ENCODE results near the gene PCARE. TPM values are rescaled to one million over a fixed set of nuclear protein-coding genes. Genes with fewer than 3 reads are reported as not detected.
"Not testable (repeated sequence)": the region's sequence is repeated elsewhere in the genome, so short reads cannot be mapped to it uniquely, and the experiment has no call there.

The PCARE gene
- polyA plus RNA-seq, 1 experiment, result not detected

- ChIA-PET CTCF (no interaction called here), POLR2A (no interaction called here)
- no peak overlapping the region for H3K4me3 ChIP-seq (ENCODE audit: low read depth, low read length)
These were observed 30.4 kb upstream of the PCARE start for GRCh38 chr2:29104688-29105087.

GRCh38 chr2:29100564-29100963 lies 26.2 kb upstream of the PCARE start:
- no peak for DNase-seq (ENCODE audit: low read depth, low spot score)
- Histone ChIP-seq H3K9me3 (ENCODE audit: control insufficient read depth, insufficient read depth, low read length) (no peaks in the 10 kb centered on the region), H3K27ac (ENCODE audit: low read depth, low read length) (no peak overlapping the region), H3K4me3 (ENCODE audit: low read depth, low read length) (no peak overlapping the region), H3K27me3 (ENCODE audit: control insufficient read depth, insufficient read depth, low read length) (peaks cover 2% of the 10 kb centered on the region)
- ChIA-PET CTCF (no interaction called here), POLR2A (no interaction called here)
- TF ChIP-seq CTCF (IDR thresholded peaks at IDR 0.05; ENCODE audit: low read depth, low read length), result no peak

More at GRCh38 chr2:29104688-29105087, 30.4 kb upstream of the PCARE start:
- Histone ChIP-seq H3K27ac (ENCODE audit: low read depth, low read length) (no peak overlapping the region), H3K9me3 (ENCODE audit: control insufficient read depth, insufficient read depth, low read length) (no peaks in the 10 kb centered on the region), H3K27me3 (ENCODE audit: control insufficient read depth, insufficient read depth, low read length) (peaks cover 2% of the 10 kb centered on the region)
- TF ChIP-seq CTCF (IDR thresholded peaks at IDR 0.05; ENCODE audit: low read depth, low read length), result no peak
- no peak for DNase-seq (ENCODE audit: low read depth, low spot score)

- no peaks in the 10 kb centered on the region for H3K9me3 ChIP-seq (ENCODE audit: control insufficient read depth, insufficient read depth, low read length)
- ChIA-PET POLR2A (no interaction called here), CTCF (interaction anchor here (1.0 kb wide), 1 partner anchor 9 kb away, joined by 3 read pairs; no protein-coding TSS in a partner anchor)
- no peak for TF ChIP-seq CTCF (IDR thresholded peaks at IDR 0.05; ENCODE audit: low read depth, low read length)
- H3K4me3 ChIP-seq (ENCODE audit: low read depth, low read length), result no peak overlapping the region
- H3K27ac ChIP-seq (ENCODE audit: low read depth, low read length), result no peak overlapping the region
- H3K27me3 ChIP-seq (ENCODE audit: control insufficient read depth, insufficient read depth, low read length), result peaks cover 2% of the 10 kb centered on the region
- DNase-seq (ENCODE audit: low read depth, low spot score), result no peak
These were observed 23.2 kb upstream of the PCARE start for GRCh38 chr2:29097569-29097968.

GRCh38 chr2:29096969-29097368 lies 22.6 kb upstream of the PCARE start:
- Histone ChIP-seq H3K4me3 (ENCODE audit: low read depth, low read length) (no peak overlapping the region), H3K27ac (ENCODE audit: low read depth, low read length) (no peak overlapping the region), H3K9me3 (ENCODE audit: control insufficient read depth, insufficient read depth, low read length) (no peaks in the 10 kb centered on the region), H3K27me3 (ENCODE audit: control insufficient read depth, insufficient read depth, low read length) (peaks cover 2% of the 10 kb centered on the region)
- CTCF ChIA-PET, result interaction anchor here (1.0 kb wide), 1 partner anchor 10 kb away, joined by 3 read pairs; no protein-coding TSS in a partner anchor
- POLR2A ChIA-PET, result no interaction called here
- no peak for TF ChIP-seq CTCF (IDR thresholded peaks at IDR 0.05; ENCODE audit: low read depth, low read length)
- DNase-seq (ENCODE audit: low read depth, low spot score), result no peak

- POLR2A ChIA-PET; H3K4me3 ChIP-seq (ENCODE audit: low read depth, low read length); H3K9me3 ChIP-seq (ENCODE audit: control insufficient read depth, insufficient read depth, low read length); CTCF ChIA-PET; DNase-seq (ENCODE audit: low read depth, low spot score); H3K27ac ChIP-seq (ENCODE audit: low read depth, low read length); H3K27me3 ChIP-seq (ENCODE audit: control insufficient read depth, insufficient read depth, low read length): not testable (repeated sequence)
These were observed 16.0 kb upstream of the PCARE start for GRCh38 chr2:29090311-29090710.

GRCh38 chr2:29084554-29084953 lies 10.2 kb upstream of the PCARE start:
- peaks cover 16% of the 10 kb centered on the region for H3K9me3 ChIP-seq (ENCODE audit: control insufficient read depth, insufficient read depth, low read length)
- no peak overlapping the region for H3K27ac ChIP-seq (ENCODE audit: low read depth, low read length)
- H3K4me3 ChIP-seq (ENCODE audit: low read depth, low read length), result no peak overlapping the region
- CTCF ChIA-PET, result no interaction called here
- no peak for TF ChIP-seq CTCF (IDR thresholded peaks at IDR 0.05; ENCODE audit: low read depth, low read length)
- no peak for DNase-seq (ENCODE audit: low read depth, low spot score)
- POLR2A ChIA-PET, result no interaction called here
- no peaks in the 10 kb centered on the region for H3K27me3 ChIP-seq (ENCODE audit: control insufficient read depth, insufficient read depth, low read length)
